Endothelial cell (in vitro differentiated cells): ENCODE results near the gene NACC1. TPM values are rescaled to one million over a fixed set of nuclear protein-coding genes. Genes with fewer than 3 reads are reported as not detected.

Source experiments
- DNase-seq: peaks from one replicate; pipeline ENCODE4 v3.0.0; 2021; ENCODE audit warnings: low spot score
- H3K27ac Mint-ChIP-seq: one replicate; pipeline ENCODE4 v1.8.0; 2021; ENCODE audit warnings: mixed read lengths, inconsistent platforms; ENCODE audit not compliant: unreplicated experiment
- H3K27me3 Mint-ChIP-seq: one replicate; pipeline ENCODE4 v1.8.0; 2021; ENCODE audit warnings: mild to moderate bottlenecking, moderate library complexity, mixed read lengths, inconsistent platforms; ENCODE audit not compliant: unreplicated experiment
- H3K36me3 Mint-ChIP-seq: one replicate; pipeline ENCODE4 v1.8.0; 2021; ENCODE audit warnings: mild to moderate bottlenecking, low read depth, mixed read lengths, inconsistent platforms; ENCODE audit not compliant: unreplicated experiment
- H3K4me1 Mint-ChIP-seq: one replicate; pipeline ENCODE4 v1.8.0; 2021; ENCODE audit warnings: mild to moderate bottlenecking, mixed read lengths, inconsistent platforms; ENCODE audit not compliant: unreplicated experiment
- H3K4me3 Mint-ChIP-seq: one replicate; pipeline ENCODE4 v1.8.0; 2021; ENCODE audit warnings: mild to moderate bottlenecking, mixed read lengths, inconsistent platforms; ENCODE audit not compliant: unreplicated experiment
- H3K9me3 Mint-ChIP-seq: one replicate; pipeline ENCODE4 v1.8.0; 2021; ENCODE audit warnings: mixed read lengths, inconsistent platforms; ENCODE audit not compliant: unreplicated experiment
- total RNA-seq: library from RNA; stranded (reverse); fragmentation: NEBNext Ultra II Directional; extraction: Animal tissue kit (Norgen Biotek cat#: 25700); gene quantifications from one replicate; pipeline ENCODE4 v1.2.1, GENCODE V29; 2021; ENCODE audit not compliant: unreplicated experiment
- TF ChIP-seq, protein P1 (sequence below): fragments of 200-600 bp; sonication (generic); IDR thresholded peaks from one replicate; pipeline ENCODE4 v1.5.0; 2021; ENCODE audit warnings: antibody characterized with exemption; ENCODE audit not compliant: unreplicated experiment

Gene NACC1
- total RNA-seq, 1 donor from 2014 or later, result 112 TPM

DNA sequence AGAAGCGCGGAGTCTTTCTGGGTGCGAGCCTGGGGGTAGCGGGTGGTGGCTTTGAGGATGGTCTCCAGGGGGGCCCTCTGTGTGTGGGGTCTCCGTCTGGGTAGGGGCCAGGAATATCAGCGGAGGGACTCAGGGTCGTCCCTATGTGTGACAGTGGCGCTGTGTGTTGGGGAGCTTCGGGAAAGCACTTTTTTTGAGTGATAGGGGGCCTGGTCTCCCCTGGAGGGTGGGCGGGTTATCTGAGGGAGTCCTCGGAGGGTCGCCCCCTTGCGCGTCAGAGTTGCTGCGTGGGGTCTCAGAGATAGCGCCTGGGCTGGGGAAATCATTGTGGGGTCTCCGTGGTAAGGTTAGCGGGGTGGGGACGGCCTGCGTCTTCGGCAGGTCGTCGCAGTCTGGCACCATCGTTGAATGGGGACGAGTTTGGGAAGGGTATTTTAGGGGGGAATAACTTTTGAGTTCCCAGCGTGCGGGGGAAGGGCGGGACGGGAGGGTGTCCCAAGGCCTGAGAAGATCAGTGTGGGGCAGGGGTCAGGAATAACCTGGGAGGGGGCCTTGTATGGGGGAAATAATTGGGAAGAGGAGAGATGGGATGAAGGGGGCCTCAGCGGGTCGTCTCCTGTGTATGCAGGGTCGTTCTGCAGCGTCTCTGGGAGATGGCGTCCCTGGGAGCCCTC is 33.0 kb downstream of the NACC1 start:
- DNase-seq, result peak; percentile 16
- Mint-ChIP-seq H3K4me3 (peak overlapping the region; percentile 99), H3K27ac (peak overlapping the region; percentile 99), H3K27me3 (peaks cover 28% of the 10 kb centered on the region), H3K36me3 (peaks cover 28% of the 10 kb centered on the region), H3K9me3 (no peaks in the 10 kb centered on the region), H3K4me1 (peaks cover 32% of the 10 kb centered on the region)
- TF ChIP-seq, protein P1, sequence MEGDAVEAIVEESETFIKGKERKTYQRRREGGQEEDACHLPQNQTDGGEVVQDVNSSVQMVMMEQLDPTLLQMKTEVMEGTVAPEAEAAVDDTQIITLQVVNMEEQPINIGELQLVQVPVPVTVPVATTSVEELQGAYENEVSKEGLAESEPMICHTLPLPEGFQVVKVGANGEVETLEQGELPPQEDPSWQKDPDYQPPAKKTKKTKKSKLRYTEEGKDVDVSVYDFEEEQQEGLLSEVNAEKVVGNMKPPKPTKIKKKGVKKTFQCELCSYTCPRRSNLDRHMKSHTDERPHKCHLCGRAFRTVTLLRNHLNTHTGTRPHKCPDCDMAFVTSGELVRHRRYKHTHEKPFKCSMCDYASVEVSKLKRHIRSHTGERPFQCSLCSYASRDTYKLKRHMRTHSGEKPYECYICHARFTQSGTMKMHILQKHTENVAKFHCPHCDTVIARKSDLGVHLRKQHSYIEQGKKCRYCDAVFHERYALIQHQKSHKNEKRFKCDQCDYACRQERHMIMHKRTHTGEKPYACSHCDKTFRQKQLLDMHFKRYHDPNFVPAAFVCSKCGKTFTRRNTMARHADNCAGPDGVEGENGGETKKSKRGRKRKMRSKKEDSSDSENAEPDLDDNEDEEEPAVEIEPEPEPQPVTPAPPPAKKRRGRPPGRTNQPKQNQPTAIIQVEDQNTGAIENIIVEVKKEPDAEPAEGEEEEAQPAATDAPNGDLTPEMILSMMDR, result no peak

DNA sequence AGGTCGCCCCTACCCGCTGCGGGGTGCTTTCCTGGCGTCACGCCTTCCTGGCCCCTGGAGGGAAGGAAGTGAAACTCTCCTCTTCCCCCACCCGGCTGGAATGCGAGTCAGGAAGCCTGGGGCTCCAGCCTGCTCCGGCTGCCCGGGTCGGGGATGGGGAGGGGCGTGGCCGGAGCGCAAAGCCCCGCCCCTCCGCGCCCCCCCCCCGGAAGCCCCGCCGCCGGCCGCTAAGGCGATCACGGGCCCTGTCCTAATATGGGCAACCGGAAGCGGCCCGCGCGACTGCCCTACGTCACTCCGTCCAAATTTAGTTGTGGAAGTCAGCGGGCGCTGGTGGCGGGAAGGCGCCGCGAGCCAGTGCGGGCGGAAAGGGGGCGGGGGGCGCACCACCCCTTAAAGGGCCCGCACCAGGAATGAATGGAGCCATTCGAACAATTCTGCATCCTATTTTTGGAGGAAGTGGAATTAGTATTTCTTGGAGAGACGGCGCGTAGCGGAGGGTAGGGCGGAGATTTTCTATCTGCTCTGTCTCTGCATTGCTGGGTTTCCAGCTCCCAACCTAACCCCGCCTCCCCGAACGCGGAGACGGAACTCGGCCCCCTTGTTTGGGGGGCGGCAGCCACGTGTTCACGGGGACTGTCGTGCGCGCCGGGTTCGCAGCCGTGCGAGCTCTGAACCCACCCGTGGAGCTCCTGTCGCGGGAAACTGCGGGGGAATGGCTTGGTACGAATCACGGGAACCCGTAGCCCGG is 33.7 kb downstream of the NACC1 start:
- peaks cover 28% of the 10 kb centered on the region for H3K36me3 Mint-ChIP-seq
- no peaks in the 10 kb centered on the region for H3K9me3 Mint-ChIP-seq
- peak overlapping the region; percentile 99 for H3K27ac Mint-ChIP-seq
- H3K4me1 Mint-ChIP-seq, result peaks cover 39% of the 10 kb centered on the region
- peaks cover 28% of the 10 kb centered on the region for H3K27me3 Mint-ChIP-seq
- TF ChIP-seq, protein P1, result no peak
- H3K4me3 Mint-ChIP-seq, result peak overlapping the region; percentile 99
- DNase-seq, result peak; percentile 93

DNA sequence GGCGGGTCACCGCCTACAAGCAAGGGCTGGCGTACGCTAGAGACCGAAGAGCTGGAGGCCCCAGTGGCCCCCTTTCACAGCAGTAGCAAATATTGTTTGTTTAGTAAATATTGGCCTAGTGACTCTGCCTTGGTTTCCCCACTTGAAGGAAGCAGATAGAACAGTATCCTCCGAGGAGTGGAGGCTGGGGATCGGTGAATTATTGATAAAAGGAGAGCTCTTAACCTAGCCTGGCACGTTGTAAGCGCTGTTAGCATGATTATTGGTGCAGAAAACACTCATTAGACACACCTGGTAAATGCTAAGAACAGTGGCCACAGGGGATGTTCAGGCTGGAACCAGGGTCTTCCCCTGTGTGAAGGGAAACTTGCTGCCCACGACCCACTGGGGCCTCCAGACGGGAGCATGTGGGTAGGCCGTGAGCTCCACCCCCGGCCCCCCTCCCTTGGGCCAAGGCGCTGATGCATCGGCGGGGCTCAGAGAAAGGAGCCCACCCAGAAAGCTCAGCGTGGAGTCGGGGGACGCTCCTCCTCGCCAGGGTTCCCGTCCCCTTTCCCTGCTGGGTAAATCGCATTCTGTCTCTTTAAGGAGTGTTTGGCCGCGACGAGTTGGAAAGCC is 34.4 kb downstream of the NACC1 start:
- no peak for DNase-seq
- Mint-ChIP-seq H3K27ac (peak overlapping the region; percentile 95), H3K27me3 (peaks cover 31% of the 10 kb centered on the region), H3K9me3 (no peaks in the 10 kb centered on the region), H3K4me1 (peaks cover 42% of the 10 kb centered on the region), H3K4me3 (peak overlapping the region; percentile 99), H3K36me3 (peaks cover 26% of the 10 kb centered on the region)
- TF ChIP-seq, protein P1, result no peak

DNA sequence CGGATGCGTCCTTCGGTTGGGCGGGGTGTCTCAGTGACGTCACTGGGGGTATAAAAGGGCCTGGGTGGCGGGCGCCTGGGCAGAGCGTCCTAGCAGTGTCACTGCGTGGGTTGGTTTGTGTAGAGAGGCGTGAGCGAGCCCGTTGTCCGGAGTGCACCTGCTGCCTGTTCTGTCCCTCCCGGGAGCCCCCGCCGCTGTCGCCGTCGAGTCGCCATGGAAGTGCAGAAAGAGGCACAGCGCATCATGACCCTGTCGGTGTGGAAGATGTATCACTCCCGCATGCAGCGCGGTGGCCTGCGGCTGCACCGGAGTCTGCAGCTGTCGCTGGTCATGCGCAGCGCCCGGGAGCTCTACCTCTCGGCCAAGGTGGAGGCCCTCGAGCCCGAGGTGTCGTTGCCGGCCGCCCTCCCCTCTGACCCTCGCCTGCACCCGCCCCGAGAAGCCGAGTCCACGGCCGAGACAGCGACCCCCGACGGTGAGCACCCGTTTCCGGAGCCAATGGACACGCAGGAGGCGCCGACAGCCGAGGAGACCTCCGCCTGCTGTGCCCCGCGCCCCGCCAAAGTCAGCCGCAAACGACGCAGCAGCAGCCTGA is 35.0 kb downstream of the NACC1 start:
- peaks cover 34% of the 10 kb centered on the region for H3K27me3 Mint-ChIP-seq
- DNase-seq, result peak; percentile 97
- H3K4me1 Mint-ChIP-seq, result peaks cover 46% of the 10 kb centered on the region
- H3K9me3 Mint-ChIP-seq, result no peaks in the 10 kb centered on the region
- TF ChIP-seq, protein P1, result no peak
- peak overlapping the region; percentile 95 for H3K27ac Mint-ChIP-seq
- H3K4me3 Mint-ChIP-seq, result peak overlapping the region; percentile 99
- H3K36me3 Mint-ChIP-seq, result peaks cover 28% of the 10 kb centered on the region
